Amniotic epithelial cell (primary cell): Measurements from ENCODE around the gene HADHA.
"Not testable (repeated sequence)": the region's sequence is repeated elsewhere in the genome, so short reads cannot be mapped to it uniquely, and the experiment has no call there.

Source experiments
- DNase-seq: peaks from one replicate; pipeline ENCODE4 v3.0.0-alpha.2; 2010; ENCODE audit warnings: low read depth

HADHA gene

DNA sequence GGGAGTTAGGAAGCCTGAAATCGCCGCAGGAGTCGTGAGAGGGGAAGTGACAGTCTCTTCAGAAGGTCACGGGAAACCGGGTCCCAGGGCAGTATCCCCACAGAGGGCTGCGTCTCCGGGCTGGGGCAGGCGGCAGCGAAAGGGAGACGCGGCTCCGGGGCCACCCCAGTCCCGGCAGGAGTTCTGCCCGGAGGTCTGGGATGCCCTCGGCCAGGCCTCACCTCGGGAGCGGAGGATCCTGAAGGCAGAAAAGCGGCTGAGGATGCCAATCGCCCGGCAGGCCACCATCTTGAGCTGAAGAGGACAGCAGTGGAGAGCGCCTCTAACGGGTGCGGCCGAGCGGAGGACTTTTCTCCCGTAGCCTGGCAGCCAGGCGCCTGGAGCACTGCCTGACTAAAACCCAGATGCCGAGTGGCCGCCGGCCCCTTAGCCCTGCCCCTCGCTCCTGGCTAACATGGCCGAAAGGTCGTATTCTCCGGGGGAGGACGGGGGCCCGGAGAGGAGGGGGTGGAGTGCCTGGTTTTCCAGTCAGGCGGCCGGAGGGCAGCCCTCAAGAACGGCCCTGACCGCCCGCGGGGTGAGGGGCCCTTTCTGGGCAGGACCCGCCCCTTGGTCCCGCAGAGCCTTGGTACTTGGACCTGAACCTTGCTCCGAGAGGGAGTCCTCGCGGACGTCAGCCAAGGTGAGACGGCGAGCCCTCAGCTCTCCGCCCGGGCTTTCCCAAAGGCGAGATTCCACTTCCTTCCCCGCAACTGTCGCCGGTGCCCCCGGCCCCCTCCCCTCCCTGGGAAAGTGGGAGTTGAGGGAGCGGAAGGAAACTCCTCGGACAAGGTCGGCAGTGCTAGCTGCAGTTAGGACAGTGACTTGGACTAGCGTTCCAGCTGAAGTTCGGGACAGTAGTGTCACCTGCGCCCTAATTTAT is at the start of gene HADHA, which contains the start of gene HADHB:
TSS of gene HADHA (minus strand) at position 324 of the 922 bp plus-strand sequence. CDS start at position 288, 36 bp downstream.
TSS of gene HADHB (plus strand) at position 631 of the 922 bp plus-strand sequence. CDS start 9,316 bp downstream, outside the sequence.
- DNase-seq: peak; percentile 94

DNA sequence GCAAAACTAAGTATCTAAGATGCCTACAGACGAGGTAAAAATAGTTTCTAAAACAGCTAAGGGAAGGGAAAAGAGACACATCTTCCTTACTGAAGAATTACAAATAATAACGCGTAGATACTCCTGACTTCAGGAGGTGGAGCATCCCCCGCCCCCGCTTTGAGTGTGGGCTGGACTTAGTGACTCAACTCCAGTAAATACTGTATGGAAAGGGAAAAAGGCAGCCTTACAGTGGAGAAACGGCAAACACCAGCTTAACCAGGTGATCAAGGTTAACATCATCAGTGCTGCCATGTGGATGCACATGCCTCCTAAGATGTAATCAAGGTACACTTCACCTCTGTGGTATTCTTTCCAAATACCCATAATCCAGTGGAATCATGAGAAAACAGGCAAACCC is 48.2 kb upstream of the HADHA start:
- peak; percentile 66 for DNase-seq

DNA sequence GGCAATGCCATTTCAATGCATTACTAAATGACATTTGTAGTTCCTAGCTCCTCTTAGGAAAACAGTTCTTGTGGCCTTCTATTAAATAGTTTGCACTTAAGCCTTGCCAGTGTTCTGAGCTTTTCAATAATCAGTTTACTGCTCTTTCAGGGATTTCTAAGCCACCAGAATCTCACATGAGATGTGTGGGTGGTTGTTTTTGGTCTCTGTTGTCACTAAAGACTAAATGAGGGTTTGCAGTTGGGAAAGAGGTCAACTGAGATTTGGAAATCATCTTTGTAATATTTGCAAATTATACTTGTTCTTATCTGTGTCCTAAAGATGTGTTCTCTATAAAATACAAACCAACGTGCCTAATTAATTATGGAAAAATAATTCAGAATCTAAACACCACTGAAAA is 45.6 kb upstream of the HADHA start:
- no peak for DNase-seq

DNA sequence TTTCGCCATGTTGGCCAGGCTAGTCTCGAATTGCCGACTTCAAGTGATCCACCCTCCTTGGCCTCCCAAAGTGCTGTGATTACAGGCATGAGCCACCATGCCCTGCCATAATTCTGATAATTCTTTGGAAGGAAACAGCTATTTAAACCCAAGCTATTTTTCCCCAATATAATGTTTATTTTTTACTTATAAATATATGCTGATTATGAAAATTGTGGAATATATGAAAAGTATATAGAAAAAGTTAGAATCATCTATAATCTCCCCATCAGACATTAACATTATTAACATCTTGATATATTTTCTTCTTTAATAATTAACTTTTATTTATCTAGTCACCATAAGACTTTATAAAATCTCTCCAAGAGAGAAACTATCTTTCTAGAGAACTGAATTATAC is 41.5 kb upstream of the HADHA start:
- no peak for DNase-seq

DNA sequence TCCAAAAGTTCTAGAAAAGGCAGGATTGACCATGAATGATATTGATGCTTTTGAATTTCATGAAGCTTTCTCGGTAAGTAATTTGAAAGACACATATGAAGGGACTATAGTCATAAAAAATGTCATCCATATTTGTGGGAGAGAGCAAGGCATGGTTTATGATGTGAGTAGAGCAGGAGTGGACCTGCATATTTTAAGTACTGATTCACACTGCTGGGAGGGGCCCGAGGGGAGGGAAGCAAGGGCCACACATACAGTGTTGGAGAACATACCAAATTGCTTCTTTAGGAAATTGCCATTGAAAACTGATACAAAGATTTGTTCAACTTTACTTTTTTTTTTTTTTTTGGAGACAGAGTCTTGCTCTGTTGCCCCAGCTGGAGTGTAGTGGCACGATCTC is 39.7 kb upstream of the HADHA start:
- DNase-seq: peak; percentile 32

DNA sequence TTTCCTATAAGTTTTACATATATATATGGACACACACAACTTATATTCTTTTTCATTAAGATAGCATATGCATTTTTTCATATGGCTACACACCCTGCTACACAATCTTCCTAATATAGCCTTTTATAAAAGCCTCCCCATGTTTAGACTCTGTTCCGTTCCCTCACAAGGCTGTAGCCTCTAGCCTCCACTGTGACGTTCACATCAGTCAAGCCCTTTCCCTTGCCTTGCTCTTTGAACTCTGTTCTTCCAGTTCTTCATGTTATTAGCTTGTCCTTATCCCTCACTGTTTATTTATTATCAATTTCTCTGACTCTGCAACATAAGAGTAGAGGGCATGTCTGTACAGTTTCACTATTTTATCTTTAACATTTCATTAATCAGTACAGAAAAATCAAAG is 39.2 kb upstream of the HADHA start:
- no peak for DNase-seq

DNA sequence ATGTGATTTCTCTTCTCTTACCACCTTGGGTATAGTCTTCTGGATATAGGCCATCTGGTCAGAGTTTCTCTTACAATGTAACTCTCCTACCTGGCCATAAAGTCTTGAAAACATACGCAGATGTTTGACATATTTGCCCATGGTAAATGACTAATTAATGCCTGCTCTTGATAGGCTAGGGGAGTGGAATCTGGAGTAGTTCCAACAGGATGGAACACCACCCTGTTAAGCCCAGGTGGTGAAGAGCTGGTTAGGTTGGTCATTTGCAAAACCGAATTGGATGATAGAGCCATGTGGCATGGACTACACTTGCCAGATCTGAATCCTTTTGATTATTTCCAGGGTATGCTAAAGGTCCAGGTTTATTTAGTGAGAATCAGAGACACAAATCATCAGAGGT is 36.8 kb upstream of the HADHA start:
- no peak for DNase-seq

DNA sequence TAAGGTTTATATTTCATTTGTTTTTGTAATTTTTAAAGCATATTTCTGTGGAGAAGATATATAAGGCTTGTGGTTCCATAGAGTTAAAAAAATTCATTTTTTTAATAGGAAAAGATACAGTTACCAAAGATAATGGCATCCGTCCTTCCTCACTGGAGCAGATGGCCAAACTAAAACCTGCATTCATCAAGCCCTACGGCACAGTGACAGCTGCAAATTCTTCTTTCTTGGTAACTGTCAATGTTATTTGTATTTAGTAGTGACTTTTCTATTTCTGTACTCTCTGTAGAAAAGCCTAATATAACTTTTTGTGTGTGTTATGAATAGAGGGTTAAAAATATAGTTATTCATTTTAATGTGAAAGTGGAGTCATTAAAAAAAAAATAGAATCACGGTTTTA is 35.5 kb upstream of the HADHA start:
- DNase-seq: no peak

DNA sequence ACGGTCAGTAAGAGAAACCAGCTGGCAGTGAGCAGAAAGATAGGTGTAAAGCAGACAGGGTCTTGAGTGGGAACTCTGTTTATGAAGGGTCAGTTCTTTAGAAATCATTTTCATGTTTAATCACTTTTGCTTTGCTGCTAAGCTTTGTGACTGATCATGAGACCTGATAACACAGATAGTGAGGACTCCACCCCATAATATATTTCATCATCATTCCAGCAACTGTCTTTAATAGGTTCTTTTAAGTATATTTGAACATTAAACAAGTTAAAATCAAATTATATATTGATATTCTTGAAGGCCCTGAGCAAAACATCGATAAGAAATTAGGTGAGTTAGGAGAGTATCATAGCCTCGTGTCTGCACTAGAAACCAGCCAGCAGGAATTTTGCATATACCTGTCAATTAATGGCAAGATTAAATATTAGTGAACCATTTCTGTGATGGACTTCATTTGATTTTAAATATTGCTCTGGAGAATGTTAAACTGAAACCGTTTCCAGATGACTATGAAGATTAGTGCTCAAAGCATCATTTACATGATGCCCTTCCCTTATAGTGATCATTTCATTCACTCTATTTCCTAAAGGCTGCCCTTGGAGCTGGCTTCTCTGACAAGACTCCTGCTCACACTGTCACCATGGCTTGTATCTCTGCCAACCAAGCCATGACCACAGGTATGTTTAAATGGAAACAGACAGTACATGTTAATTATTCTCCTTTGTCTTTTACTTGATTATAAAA is 32.2 kb upstream of the HADHA start:
- DNase-seq: no peak

DNA sequence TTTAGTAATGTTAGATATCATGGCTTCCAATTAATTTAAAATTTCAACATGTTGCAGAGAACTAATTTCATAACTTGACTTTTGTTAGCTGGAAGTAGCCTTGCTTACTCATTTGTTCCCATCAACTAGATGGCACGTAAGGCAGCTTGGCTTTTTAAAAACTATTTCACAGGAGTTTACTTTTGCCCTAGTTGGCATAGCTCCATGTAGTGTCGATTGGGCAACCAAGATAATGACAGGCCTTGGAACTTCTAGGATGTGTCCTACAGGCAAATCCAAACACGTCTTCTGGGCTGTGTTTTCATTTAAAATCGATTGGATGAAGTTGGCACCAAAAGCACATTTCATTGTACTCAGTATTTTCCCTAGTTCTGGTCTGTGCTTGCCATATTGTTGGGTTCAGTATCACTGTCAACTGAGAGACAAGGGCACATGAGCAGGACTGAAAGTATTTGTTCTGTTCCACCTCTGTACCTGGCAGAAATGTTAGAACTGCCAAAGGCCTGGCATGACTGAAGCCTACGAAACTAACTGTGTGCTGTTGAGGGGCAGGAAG is 29.7 kb upstream of the HADHA start:
- peak; percentile 96 for DNase-seq

DNA sequence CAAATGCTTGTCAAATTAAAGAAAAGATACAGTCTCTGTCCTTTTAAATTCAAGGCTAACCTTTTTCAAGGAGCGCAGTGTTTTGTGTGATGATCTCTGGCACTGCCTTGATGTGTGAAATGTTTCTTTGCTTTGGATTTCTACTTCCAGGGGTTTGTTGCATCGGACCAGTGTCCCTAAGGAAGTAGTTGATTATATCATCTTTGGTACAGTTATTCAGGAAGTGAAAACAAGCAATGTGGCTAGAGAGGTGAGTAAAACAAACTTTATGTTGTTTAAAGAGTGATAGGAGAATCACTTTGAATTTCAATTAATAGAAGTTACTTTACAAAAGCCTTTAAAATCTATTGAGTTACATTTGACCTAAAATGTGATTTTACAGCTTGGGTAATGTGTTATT is 29.1 kb upstream of the HADHA start:
- no peak for DNase-seq

DNA sequence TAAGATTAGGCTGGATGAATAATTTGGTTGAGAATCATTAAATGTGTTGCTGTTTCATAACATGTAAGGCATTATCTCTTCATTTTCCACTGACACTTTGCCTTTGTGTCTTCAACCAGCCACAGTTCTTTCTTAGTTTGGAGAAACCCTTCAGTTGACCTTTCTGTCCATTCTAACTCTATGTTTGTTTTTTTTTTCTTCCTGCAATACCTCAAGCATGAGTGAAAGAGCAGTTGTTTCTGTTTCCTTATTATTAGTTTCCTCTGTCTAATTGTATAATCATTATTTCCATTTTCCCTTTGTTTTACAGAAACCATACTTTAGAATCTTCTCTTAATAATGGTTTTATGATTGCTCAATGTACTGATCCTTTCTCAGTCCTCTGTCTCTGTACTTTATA is 25.9 kb upstream of the HADHA start:
- no peak for DNase-seq

DNA sequence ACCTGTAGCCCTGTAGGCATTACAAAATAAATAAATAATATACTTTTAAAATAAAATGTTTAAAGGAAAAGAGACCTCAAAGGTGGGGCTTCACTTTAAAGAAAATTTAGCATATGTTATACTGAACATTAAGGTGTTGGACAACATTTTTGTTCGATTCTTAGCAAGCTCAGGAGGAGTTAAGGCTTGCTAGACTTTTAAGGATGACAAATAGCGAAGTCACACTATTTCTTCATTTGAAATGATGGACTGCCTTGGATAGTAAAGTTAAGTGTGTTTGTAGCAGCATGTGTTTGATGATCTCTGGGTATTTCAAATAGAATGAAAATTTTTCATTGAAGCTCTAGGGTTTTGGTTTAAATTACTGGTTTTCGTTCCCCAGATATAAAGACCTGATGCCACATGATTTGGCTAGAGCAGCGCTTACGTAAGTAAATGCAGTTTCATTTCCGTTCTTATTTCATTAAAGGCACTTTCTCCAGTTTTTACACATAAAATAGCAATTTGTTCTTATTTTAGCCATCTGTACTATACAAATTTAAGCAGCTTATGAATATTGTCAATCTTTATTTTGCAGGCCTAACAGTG is 25.2 kb upstream of the HADHA start:
- peak; percentile 25 for DNase-seq

DNA sequence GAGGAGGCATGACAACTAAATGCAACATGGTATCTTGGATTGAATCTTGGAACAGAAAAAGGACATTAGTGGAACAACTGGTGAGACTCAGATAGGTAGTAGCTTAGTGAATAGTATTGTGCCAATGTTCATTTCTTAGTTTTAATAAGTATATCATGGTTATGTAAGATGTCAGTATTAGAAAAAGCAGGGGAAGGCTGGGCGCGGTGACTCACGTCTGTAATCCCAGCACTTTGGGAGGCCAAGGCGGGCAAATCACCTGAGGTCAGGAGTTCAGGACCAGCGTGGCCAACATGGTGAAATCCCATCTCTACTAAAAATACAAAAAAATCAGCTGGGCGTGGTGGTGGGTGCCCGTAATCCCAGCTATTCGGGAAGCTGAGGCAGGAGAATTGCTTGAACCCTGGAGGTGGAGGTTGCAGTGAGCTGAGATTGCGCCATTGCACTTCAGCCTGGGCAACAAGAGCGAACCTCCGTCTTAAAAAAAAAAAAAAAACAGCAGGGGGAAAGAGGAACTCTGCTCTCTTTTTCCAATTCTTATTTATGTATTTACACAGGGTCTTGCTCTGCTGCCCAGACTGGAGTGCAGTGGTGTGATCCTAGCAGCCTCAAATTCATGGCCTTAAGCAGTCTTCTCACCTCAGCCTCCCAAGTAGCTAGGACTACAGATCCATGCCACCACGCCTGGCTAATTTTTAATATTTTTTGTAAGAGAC is 24.4 kb upstream of the HADHA start:
- peak; percentile 42 for DNase-seq

DNA sequence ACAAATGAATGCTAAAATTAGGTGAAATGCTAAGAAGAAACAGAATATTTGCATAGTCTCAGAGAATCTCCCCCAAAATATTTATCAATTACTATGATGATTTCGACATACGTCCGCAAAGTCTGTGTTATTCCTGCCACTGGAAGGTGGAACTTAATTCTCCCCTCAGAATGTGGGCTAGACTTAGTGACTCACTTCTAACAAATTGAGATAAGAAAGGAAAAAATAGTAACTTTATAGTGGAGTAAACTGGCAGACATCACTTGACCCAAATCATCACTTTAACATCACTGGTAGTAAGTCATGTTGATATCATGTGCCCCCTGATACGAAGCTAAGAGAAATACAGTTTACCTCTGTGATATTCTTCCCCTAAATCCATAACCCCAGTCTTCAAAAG is 23.8 kb upstream of the HADHA start:
- peak; percentile 81 for DNase-seq

DNA sequence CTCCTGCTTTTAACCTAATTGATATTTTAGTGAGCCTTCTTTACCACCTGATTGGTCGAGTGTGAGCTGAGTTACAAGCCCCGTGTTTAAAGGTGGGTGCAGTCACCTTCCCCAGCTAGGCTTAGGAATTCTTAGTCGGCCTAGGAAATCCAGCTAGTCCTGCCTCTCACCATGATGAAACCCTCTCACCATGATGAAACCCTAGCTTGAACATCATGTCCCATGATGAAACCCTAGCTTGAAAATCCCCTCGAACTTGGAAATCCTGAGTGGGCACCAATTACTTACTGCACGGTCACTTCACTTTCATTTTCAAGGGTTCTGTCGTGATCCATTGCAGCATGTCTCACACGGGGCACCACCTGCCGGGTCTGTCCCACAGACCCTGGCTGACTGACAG is 14.4 kb upstream of the HADHA start:
- not testable (repeated sequence) for DNase-seq

DNA sequence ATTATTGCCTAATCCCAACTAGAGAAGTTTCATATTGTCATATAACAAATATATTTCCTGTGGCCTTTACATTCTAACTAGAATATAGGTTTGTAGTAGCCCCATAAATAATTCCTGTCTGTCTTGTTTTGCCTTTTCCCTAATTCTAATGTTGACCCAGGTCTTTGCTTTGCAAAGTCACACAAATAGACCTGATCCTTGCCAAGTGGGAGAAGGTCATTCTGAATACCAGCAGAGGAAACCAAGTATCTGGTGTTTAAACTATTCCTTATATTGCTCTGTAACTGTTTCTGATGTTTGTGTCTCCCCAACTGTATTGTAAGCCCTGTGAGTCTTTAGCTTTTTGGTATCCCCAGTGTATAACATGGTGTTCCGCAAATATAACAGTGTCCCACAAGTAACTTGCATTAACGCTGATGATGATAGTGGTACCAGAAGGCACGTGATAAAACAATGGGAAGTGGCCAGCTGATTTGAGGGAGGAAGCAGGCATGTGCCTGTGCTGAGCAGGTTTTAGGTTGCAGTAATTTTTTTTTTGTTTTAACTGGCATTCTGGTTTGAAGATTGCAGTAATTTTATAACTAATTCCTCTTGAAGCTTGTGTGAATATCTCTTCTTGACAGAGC is 11.4 kb upstream of the HADHA start:
- DNase-seq: no peak

DNA sequence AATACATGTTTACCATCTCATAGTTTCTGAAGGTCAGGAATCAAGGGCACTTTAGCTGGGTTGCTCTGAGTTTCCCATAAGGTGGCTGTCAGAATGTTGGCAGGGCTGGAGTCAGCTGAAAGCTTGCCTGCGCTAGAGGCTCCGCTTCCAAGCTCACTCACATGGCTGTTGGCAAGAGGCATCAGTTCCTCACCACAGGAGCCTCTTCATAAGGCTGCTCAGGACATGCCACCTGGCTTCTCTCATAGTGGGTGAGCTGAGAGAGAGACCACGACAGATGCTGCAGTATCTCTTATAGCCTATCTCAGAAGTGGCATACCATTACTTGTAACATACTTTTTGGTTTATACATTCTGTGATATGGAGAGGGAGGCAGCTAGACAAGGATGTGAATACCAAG is 7.5 kb upstream of the HADHA start:
- peak; percentile 20 for DNase-seq

DNA sequence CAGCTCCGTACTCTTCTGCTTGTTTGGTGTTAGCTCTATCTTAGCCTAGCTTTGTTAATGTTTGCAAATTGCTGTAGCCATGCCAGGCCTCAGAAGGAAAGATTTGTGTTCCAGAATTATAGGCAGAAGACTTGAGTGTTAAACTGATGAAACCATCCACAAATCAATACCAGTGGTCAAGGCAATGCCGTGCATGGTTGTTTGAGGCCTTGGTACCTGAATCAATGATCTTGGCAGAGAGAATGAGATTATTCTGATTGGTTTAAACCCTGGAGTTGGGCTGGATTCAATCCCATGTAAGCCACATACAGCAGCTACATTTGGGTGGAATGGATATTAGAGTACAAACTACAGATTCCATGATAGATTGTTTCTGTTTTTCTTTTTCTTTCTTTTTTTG is 5.2 kb upstream of the HADHA start:
- DNase-seq: no peak

DNA sequence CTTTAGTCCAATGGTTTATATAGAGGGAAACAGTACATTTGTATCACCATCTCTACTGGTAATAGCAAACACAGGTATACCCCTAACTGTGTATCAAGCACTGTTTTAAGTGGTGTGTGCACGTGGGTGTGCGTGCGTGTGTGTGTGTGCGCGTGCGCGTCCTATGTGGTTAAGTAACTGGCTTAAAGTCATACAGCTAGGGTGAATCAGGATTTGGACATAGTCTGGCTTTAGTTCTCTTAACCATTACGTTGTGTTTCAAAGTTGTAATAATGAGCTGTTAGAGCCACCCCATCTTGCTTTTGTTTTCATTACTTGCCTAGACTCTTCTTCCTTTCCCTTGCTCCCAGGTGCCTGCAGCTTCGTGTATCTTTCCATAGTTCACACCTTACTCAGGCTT is 2.4 kb upstream of the HADHA start:
- DNase-seq: peak; percentile 35

DNA sequence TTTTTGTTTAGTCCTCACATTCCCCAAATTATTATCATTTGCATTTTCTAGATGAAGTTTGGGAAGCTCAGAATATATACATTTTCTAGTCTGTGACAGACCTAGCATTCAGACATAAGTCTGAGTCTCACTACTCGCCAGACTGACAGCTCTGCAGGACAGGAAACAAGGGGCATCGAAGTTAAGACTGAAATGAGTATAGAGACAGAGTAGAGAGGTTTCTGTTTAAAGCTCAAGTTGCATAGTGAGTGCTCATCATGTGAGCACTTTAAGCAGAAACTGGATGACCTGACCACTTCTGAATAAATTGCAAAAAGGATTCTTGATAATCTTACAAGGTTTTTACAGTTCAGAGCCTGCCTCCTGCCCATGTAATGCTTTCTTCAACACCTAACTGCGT is 1.4 kb upstream of the HADHA start:
- no peak for DNase-seq
